ENCODE results near the gene ACOXL. TPM values are rescaled to one million over a fixed set of nuclear protein-coding genes. Genes with fewer than 3 reads are reported as not detected.

ACOXL gene
- total and polyA plus RNA-seq, 10 of the 15 experiments (the other 5 are each of a cell fraction or from before 2014, with no cell fraction given) = 0.05 to 1.3 (median 0.71) TPM

GRCh38 chr2:110865188-110865587, 132.8 kb downstream of the ACOXL start (continued):
- TF ChIP-seq NKRF (conservative IDR thresholded peaks at IDR 0.05) (no peak), SUPT20H (IDR thresholded peaks at IDR 0.05; ENCODE audit: borderline replicate concordance, control insufficient read depth, low read depth, low read length) (no peak), SUZ12 (IDR thresholded peaks at IDR 0.05; ENCODE audit: unreplicated experiment) (no peak), EGR1 (IDR thresholded peaks at IDR 0.05; ENCODE audit: borderline replicate concordance in 1 of 2, low read depth in 2 of 2, low read length in 2 of 2) (no peak), CHD1 (IDR thresholded peaks at IDR 0.05; ENCODE audit: low read depth, low read length) (no peak), USF1 (IDR thresholded peaks at IDR 0.05; ENCODE audit: borderline replicate concordance, extremely low read length, insufficient read depth, low read depth, low read length) (no peak), PAX8 (IDR thresholded peaks at IDR 0.05) (no peak), ZBTB33 (IDR thresholded peaks at IDR 0.05) (no peak), LARP7 (IDR thresholded peaks at IDR 0.05) (no peak), ATF3 (IDR thresholded peaks at IDR 0.05; ENCODE audit: borderline replicate concordance, extremely low read depth, low read depth, low read length) (no peak), ZNF384 (IDR thresholded peaks at IDR 0.05; ENCODE audit: borderline replicate concordance, low read depth, low read length) (no peak), CHD4 (IDR thresholded peaks at IDR 0.05) (no peak), GATAD2B (conservative IDR thresholded peaks at IDR 0.05; ENCODE audit: low read depth) (no peak), NFYA (IDR thresholded peaks at IDR 0.05; ENCODE audit: borderline replicate concordance, low read depth, low read length) (no peak), PAX5 (IDR thresholded peaks at IDR 0.05; ENCODE audit: borderline replicate concordance, low read depth, low read length) (peak; percentile 75; the same call in 1 of the 2 replicates), BCLAF1 (IDR thresholded peaks at IDR 0.05) (no peak), NRF1 (conservative IDR thresholded peaks at IDR 0.05; ENCODE audit: low read depth, low read length) (no peak), SRF (IDR thresholded peaks at IDR 0.05; ENCODE audit: low read depth in 2 of 2, low read length in 2 of 2) (no peak), NR2F1 (conservative IDR thresholded peaks at IDR 0.05) (peak; percentile 79)

Data from GM12878 (cell line).